ENCODE data around the gene CTNS.
A peak's percentile ranks its signal among the peaks of the same experiment; 100 is the strongest.
"Not testable (repeated sequence)": the region's sequence is repeated elsewhere in the genome, so short reads cannot be mapped to it uniquely, and the experiment has no call there.

The CTNS gene

DNA sequence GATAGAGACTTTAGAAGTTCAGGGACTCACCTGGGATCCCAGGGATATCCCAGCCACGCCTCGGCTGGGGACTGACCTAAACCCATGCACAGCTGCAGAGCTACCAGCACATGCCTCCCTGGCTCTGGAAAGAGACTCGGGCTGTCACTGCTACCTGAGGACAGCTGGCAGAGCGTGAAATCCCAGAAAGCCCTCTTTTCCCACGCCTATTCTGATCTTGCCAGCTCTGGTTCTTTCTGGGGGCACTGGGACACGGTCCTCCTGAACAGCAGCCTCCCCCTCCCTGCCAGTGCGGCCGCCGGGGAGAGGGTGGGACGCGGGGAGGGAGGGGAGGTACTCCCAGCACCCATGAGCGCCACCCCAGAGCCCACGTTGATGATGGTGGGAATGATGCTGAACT, 48.6 kb downstream of the CTNS start:
- DNase-seq (ENCODE audit: low read depth in 2 of 2): no peak

DNA sequence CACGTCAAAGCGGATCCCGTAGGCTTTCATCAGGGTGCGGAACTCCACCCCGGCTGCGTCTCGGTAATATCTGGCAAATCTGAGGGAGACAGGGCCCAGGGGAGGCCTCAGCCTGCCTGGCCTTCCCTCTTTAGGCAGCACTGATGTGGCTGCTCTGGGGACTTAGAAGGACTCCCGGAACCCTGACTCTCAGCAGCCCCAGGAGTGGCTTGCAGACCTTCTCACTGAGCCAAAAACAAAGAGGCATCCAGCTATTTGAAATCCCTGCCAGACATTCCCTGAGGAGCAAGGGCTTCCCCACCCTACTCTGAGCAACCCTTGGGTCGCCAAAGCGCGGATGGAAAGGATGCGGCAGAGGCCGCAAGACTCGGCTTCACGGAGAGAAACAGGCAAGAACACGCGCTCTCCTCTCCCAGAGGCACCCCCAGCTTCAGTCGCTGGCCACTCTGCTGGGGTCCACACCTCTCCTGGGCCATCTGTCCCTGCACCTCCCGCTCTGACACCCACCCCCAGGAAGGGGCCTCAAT, 51.5 kb downstream of the CTNS start:
- DNase-seq (ENCODE audit: low read depth in 2 of 2): no peak

GRCh38 chr17:3688852-3689261, 52.3 kb downstream of the CTNS start:
- no peak for DNase-seq (ENCODE audit: low read depth in 2 of 2)

DNA sequence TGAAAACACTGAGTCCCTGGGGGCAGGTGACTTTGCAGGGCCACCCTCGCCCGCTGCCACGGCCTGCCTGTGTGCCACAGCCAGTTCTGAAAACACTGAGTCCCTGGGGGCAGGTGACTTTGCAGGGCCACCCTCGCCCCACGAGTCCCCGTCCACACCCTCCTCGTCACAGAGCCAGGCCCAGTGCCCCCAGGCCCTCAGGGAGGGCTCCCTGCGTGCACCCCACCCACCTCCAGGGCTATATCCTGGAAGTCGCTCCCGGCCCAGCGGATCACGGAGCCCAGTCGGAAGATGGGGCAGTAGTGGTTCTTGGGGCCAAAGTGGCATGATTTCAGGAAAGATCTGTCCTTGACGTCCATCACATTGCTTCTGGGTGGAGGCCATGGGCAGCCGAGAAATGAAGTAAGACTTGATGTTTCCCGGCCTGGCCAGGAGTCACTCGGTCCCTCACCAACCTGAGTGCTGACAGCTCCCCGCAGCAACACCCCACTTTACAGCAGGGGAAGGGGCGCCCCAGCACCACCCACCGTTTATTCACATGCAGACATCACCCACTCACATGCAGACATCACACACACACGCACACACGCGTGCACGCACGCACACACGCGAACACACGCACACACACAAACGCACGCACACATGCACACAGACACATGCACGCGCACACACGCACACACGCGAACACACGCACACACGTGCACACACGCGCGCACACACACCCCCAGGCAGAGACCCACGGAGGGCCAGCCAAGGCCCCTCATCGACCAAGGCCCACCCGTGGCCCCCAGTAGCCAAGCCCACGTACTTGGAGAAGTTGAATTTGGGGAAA, 52.9 kb downstream of the CTNS start:
- DNase-seq (ENCODE audit: low read depth in 2 of 2): no peak

DNA sequence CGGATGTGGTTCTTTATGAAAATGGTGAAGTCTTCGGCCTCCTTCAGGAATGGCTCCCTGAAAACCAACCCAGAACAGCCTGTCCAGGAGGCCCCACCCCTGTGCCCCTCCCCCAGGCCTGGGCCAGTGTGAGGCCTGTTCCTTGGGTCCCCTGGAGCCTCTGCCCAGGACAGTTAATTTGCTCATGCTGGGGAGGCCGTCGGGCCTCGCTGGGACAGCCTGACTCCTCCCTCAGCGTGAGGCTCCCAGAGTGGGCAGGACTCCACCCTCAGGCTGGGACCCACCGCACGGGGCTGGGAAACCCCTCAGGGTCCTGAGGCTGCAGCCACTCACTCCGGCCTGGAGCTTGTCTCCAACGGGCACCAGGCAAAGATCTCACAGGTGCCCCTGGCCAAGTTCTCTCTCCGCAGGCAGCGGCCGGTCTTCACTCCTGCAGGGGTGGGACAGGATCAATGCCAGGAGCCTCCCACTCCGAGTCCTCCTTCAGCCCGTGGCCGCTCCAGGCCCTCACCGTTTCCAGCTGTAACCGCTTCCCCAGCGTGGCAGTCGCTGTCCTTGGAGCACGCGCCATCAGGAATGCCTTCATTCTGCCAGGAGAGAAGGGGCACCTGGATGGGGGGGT, 53.6 kb downstream of the CTNS start:
- DNase-seq (ENCODE audit: low read depth in 2 of 2): no peak

DNA sequence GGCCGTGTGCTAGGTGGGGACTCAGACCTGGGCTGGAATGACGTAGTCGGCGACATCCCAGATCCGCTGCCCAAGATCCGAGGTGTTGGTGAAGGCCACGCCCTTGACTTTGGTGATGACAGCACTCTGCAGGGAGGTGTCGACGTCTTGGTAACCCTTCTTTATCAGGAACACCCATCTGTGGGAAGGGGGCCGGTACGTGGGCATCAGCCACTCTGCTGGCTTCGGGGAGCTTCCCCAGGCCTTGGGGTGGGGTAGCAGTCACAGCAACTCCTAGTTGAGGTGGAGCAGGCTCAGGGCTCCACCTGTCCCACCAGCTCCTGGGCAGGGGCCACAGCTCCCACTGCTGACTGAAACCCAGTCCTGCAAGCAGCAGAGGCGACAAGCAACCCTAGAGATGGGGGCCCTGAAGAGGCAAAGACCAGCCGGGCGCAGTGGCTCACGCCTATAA, 55.1 kb downstream of the CTNS start:
- DNase-seq (ENCODE audit: low read depth in 2 of 2): no peak

GRCh38 chr17:3692346-3692745, 55.8 kb downstream of the CTNS start:
- no peak for DNase-seq (ENCODE audit: low read depth in 2 of 2)

DNA sequence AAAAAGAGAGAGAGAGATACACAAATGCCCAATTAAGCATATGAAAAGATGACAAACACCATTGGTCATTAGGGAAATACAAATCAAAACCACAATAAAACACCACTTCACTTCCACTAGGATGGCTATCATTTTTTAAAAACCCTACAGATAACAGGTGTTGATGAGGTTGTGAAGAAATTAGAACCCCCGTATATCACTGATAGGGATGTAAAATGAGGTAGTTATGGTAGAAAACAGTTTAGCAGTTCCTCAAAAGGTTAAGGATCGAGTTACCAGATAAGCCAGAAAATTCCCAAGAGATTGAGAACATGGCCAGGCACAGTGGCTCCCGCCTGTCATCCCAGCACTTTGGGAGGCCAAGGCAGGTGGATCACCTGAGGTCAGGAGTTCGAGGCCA, 56.6 kb downstream of the CTNS start:
- DNase-seq (ENCODE audit: low read depth in 2 of 2): no peak

DNA sequence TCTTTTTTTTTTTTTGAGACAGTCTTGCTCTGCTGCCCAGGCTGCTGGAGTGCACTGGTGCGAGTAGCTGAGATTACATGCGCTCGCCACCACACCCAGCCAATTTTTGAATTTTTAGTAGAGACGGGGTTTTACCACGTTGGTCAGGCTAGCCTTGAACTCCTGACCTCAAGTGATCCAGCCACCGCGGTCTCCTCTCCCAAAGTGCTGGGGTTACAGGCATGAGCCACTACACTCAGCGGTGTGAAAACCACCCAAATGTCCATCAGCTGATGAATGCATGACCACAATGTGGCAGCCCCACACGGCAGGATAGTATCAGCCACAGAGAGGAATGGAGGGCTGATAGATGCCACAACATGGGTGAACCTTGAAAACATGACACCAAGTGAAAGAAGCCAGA, 57.3 kb downstream of the CTNS start:
- DNase-seq (ENCODE audit: low read depth in 2 of 2): peak in 1 of 2 donors; percentile 14

- DNase-seq (ENCODE audit: low read depth in 2 of 2): no peak
These were observed 58.7 kb downstream of the CTNS start for GRCh38 chr17:3695129-3695722.

- DNase-seq (ENCODE audit: low read depth in 2 of 2): no peak
These were observed 59.3 kb downstream of the CTNS start, which contains the start of gene P2RX5 for GRCh38 chr17:3695723-3696411. TSS of gene P2RX5 (minus strand) at chr17:3696155. CDS start at chr17:3696005, 150 bp downstream.

GRCh38 chr17:3697103-3697476, 60.5 kb downstream of the CTNS start:
- DNase-seq (ENCODE audit: low read depth in 2 of 2): no peak

GRCh38 chr17:3698139-3698538, 61.6 kb downstream of the CTNS start:
- DNase-seq (ENCODE audit: low read depth in 2 of 2): no peak

GRCh38 chr17:3699951-3700350, 63.4 kb downstream of the CTNS start:
- no peak for DNase-seq (ENCODE audit: low read depth in 2 of 2)

- DNase-seq (ENCODE audit: low read depth in 2 of 2): not testable (repeated sequence)
These were observed 65.5 kb downstream of the CTNS start for GRCh38 chr17:3702041-3702539.

DNA sequence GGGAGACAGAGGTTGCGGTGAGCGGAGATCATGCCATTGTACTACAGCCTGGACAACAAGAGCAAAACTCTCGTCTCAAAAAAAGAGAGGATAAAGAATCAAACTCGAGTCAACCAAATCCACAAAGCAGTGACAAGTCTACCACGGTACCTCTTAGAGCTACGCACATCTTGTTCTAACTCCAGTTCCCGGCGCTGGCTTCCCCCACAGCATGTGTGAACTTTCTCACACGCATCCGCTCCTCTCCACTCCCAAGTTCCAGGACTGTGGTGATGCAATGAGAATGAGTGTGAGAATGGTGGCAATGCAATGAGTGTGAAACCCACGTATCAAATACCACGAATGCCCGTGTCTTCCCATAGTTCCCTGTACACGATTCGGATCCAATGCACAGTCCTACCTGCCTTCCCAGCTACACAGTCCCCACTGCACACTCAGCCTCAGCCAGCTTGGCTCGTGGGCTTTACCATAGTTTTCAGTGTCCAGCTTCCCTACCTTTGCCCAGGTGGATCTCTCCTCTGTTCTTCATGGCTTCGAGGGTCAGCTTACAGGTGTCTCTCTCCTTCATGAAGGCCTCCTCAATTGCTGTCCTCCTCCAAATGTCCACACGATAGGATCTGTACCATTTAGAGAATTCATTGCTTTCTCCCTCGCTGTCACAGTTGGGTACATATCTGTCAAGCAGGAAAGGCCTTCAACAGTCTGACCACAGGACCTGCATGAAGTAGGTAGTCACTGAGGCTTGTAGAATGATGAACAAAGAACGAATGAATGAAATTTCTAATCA, 68.6 kb downstream of the CTNS start:
- DNase-seq (ENCODE audit: low read depth in 2 of 2): no peak

- not testable (repeated sequence) for DNase-seq (ENCODE audit: low read depth in 2 of 2)
These were observed 69.1 kb downstream of the CTNS start for GRCh38 chr17:3705718-3705984.

GRCh38 chr17:3708366-3708765, 71.8 kb downstream of the CTNS start:
- DNase-seq (ENCODE audit: low read depth in 2 of 2): no peak

DNA sequence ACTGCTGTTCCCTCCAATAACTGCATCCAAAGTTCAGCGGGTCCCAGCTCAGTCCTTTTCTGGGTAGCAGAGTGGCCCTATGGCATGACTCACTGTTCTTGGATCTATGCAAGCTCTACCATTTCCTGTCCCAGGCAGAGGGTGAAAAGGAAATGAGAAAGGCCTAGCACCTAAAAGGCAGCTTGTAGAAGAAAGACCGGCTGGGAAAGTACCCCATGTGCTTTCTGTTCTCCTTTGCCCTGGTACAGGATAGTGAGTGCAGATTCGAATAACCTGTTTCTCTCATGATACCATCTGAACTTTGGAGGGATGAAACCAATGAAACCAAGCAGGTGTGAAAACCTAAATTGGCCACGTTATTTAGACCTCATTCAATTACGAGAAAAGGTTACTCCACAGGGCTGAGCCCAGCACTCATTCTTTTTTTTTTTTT, 74.4 kb downstream of the CTNS start:
- DNase-seq (ENCODE audit: low read depth in 2 of 2): peak; percentile 29 to 39

All from stimulated activated CD8-positive, alpha-beta memory T cell treated with anti-CD3 and anti-CD28 coated beads, Interleukin-2, amount 100 ng/mL, for 1 hour (primary cell).